Activated T-cell treated with anti-CD3 and anti-CD28 coated beads, Interleukin-2, amount 50 U/mL, for 1 hour (primary cell): ENCODE results near the gene JADE2.

Experiments
- DNase-seq: peaks from one replicate; pipeline ENCODE4 v3.0.0-alpha.2; 2020

Gene JADE2

DNA sequence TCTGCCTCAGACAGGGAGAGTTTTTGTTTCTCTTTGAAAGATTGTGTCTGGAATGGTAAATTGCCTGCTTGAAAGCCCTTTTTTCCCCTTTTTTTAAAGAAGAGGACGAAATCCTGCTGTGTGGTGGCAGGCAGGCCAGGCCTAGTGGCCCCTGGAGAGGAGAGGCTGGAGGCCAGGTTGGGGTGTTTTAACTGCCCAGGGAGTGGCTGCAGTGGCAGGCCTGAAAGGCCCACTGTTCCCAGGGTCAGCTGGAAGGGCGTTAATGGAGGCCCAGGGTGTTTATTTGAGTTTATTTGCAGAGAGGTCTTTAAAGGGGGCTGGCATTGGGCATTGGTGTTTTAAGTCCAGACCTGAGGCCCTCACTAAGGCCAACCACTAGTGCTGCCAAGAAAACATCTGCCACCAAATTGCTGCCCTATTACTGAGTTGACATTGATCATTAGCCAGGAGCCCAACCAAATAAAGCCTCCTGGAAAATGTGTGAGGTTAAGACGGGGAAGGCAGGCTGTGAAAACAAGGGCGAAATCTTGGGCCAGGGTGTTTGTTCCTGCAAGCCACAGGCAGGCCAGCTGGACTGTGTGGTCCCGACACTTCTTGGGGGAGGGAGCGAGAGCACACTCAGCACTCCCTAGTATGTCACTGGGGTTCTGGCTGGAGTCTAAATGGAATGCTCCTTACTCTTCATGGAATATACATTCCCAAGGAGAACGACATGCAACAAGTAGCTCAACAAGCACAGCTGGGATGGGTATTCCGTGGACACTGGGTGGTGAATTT is 5.0 kb downstream of the JADE2 start:
- DNase-seq: no peak

DNA sequence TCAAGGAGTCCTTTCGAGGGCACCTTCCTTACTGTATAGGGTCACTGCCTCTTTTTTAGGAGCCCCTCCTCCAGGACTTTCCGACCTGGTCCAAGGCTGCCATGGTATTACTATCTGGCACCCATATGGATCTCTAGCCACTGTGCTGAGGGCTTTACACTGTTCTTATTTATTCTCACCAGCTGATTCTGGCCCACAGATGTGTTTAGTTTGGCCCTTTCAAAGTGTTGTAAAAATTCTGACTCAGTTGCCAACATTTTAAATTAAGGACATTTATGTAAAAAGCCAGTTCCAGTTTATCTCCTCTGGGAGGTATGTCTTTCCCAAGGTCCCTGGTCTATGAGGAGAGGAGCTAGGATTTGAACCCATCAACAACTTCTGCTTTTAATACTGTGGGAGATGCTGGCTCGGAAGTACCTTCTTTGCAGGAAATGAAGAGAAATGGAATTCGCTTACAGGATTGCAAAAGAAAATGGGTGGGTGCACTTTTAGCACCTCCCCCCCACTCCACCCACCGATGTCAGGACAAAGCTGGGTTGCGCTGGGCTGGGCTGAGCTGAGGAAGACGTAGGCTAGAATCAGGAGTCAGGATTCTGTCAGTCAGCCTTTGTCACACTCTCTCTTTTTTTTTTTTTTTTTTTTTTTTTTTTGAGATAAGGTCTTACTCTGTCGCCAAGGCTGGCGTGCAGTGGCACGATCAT is 7.8 kb downstream of the JADE2 start:
- DNase-seq: no peak

DNA sequence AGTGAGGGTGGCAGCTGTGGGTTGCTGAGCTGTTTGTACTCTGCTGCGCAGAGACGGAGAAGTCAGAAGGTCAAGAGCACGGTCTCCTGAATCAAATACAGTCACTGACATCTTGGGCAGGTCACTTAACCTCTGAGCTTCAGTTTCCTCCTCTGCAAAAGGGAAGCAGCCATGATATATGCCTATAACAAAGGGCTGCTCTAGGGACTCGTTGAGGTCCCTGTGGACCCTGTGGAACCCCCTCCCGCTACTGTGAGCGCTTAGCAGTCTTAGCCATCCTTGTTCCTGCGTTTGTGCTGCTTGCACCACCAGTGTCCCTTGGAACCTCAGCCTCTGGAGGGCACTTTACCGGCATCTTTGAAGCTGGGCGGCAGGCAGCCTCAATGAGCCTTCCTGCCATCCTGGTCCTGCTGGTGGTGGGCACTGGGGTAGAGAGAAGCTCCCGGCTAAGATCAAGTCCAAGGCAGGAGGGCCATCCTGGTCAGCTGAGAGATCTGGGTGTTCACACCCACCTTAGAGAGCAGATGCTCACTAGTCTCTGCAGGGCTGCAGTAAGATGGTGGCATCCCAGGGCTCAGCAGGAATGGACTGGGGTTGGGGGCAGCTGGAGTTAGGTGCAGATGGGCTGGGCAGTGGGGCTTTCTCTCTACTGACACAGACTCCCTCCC is 8.7 kb downstream of the JADE2 start:
- no peak for DNase-seq

DNA sequence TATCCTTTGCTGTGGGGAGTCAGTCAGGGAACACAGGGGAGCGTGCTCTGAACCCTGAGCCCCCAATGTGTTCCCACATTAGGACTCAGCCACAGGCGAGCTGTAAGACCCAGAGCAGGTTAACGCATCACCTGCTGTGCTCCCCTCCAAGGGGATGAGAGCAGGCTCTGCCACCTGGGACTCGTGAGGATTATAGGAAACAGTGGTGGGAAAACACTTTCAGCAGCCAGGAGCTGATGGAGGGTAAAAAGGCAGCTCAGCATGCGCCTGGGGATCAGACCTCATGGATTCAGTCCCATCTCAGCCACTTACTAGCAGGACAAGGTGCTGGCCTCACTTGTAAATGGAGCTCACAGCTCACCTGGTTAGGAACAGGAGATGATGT is 9.2 kb downstream of the JADE2 start:
- no peak for DNase-seq

DNA sequence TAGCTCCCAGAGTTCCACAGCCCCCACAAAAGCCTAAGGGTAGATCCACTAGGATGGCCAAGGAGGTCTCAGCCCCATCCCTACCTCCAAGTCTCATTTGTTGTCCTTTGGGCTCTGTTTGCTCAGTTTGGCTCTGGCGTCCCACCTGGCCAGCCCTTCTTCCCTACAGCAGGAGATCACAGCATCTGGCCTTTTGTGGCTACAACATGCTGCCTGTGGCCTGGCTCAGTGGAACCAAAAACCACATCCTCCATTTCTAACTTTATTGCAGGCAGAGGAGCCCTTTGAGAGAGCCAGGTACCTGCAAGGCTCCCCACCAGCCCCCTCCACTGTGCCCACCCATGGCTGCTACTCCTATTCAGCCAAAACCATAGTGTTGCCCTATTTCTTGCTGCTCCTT is 11.4 kb downstream of the JADE2 start:
- DNase-seq: no peak

DNA sequence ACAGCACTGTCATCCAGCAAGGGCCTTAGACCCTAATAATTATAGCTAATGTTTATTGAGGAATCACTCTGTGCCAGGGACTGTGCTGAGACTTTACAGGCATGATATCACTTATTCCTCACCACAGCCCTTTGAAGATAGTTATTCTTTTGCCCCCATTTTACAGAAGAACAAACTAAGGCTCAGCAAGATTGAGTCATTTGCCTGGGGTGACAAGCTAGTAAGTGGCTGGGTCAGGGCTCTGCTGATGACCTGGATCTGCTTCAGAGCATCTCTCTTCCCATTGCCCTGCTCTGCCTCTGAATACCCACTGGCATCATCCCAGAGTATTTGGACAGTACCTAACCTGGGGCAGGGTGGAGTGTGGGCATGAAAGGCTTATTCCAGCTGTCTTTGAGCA is 11.8 kb downstream of the JADE2 start:
- DNase-seq: no peak

DNA sequence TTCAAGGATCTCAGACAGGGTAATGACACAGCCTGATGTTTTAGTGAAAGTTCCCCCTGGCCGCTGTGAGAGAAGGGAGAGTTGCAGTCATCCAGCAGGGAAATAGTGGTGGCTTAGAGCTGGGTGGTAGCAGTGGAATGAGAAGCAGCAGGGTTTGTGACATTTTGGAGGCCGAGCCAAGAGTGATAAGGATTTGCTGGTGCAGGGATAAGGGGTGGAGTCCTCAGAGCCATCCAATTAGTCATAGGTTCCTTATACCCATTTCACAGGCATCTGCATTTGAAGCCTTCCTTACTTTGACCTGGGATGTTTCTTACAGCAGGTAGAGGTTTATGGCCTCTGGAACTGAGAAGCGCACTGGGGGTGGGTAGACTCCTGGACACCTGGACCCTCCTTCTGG is 12.8 kb downstream of the JADE2 start:
- DNase-seq: no peak

DNA sequence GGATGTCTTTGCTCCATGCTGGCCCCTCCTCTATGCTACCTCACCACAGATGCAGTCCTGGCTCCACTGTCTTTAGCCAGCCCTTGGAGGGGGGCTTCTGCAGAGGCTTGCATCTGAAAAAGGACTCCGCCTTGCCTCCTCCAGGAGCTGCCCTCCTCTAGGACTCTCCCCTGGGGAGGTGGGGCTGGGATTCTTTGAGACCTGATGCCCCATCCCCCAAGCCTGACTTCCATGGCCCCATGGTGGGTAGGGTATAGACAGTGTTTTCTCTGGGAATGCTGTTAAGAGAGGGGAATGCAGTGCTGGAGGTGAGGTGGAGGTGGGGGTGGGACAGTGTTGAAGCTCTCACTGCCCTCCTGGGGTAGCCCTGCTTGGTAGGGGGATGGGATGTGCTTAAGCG is 14.3 kb downstream of the JADE2 start:
- DNase-seq: no peak

DNA sequence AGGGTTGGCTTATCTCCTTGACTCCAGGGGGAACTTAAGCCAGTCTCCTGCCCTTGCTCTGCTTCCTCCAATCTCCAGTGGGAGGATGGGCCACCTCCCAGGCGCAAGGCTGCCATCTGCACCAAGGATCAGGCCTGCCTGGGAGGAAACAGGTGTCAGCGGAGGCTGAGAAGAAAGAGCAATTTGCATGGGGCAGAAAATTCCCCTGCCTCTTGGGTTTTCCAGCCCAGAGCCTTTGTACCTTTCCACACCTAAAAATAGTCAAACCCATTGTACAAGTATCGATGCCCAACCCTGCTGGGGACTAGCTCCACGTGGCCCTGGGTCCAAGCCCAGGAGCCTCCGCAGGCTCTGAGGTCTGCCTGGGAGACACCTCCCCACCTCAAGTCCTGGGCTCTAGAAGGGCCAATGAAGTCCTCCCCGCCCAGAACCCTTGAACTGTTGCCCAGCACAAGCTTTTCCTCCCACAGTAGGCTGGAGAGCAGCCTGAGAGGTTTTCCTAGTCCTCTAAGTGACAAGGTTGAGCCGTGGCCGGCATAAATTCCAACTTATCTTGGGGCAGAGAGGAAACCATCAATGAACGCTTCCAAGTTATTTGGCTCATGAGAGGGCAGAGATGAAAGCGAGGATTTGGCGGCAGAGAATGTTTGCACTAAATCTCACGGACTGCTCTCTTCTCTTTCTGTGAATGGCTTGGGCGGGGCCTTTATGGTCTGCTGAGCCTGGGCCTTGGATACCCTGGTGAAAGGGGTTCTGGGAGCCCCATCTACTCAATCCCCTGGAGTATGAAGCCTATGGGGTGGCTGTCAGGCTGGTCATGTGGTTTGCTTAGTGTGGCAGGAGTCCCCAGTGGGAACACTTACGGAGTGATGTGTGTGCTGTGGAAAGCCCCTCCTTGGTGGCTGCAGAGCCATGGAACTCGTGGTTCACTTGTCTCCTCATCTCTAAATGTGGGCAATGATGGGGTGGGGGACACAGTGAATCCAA is 15.6 kb downstream of the JADE2 start:
- no peak for DNase-seq

DNA sequence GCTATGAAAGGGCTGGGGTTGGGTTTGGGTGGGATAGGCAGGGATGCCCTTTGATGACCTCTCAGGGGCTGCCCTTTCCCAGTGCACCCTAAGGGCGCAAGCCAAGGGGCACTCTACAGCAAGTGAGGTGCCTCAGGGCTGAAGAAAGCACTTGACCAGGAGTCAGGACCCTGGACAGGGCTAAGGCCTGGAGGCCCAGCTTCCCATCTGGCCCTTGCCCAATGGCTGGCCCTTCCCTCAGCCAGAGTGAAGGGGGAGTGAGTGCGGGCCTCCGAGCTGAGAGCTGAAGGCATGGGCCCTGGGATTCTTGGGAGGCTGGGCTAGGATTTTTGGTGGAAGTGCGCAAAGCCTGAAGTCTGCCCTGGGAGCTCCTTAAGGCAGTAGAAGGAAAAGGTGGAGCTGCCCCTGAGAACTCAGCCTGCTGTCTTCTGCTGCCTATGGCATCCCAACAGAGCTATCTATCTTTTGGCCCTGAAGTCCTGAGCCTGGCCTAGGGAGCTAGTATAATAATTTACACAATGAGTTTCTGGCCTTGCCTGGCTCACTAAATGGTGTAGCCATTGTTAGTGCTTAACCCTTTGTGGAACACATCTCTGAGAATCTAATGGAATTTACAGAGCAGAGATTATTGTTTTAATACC is 16.4 kb downstream of the JADE2 start:
- DNase-seq: no peak

DNA sequence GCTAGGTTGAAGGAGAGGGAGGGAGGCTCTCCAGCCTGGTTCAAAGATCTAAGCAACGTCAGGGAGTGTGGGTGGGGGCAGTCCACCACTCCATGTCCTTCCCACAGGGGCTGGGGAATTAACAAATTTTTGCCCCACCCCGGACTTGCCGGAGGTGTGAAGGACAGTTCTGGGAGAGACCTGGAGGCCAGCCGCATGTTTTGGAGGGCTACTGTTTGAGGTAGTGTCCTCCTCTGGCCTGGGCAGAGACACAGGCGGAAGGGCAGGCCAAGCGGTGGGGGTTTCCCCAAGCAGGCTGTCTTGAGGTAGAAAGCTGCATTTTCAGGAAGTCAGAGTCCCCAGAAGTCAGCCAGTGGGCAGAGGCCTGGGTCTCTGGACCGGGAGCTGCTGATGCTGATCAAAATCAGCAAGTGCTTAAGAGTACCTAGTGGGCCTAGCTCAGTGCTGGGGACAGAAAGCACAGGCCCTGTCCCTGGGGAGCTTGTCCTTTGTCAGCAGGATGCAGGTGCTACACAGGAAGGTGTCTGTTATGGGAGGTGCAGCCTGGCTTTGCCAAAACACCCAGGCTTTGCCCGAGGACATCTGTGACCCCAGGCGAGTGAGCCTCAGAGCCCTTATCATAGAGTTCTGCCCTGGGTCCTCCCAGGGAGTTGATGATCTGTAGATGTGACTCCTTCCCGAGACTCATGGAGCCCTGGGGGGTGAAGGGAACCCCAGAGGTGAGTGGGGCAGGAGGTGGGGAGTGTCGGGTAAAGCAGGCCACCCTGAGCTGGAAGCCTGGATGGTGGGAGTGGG is 18.5 kb downstream of the JADE2 start:
- no peak for DNase-seq

DNA sequence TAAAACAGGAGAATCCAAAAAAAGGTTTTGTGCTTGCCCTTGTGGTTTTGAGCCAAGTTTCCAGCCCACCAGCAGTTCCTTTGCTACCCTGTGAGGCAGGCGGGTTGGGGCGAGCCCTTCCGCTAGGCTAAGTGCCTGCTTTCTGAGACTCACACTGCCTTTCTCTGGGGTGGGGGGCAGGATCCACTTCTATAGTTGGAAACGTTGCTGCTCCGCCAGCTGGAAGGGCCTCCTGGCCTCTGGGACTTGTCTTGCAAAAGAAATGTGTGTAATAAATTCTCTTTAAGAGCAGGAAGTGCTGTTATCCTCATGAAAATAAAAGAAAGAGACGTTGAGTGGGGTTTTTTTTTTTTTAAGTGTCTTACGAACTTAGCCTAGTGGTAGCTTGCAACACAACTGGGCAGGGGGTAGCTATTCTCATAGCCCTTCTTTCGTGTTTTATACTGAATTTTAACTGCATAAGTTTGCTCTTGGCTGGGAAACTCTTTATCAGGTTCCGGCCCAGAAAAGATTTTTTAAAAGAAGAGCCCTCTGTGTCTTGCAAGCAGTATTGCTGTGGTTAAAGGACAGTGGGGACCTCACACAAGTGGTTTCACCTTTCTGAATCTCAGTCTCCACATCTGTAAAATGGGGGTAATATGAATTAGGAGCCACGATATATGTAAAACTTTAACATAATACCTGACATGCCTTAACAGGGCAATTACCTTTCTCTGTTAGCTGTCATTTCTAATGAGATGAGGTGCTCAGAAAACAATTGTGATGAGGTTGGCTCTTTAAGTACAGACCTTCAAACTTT is 19.8 kb downstream of the JADE2 start:
- no peak for DNase-seq

DNA sequence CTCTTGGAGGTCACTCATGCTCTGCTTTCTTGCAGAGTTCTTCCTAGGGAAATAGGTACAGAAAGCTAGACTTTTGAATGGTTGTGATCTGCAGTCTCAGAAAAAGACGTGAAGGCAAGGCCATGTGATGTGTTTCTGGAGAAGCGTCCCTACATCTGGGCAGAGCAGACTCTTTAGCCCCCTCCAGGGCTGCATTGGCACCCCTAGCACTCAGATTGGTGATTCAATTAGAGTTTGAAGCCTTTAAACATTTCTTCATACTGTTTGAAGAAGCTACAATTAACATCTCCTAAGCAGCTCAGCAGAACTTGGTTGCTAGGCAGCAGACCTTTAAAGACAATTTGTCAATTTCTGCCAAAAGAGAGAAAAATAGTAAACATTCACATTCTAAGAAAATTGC is 21.6 kb downstream of the JADE2 start:
- no peak for DNase-seq

DNA sequence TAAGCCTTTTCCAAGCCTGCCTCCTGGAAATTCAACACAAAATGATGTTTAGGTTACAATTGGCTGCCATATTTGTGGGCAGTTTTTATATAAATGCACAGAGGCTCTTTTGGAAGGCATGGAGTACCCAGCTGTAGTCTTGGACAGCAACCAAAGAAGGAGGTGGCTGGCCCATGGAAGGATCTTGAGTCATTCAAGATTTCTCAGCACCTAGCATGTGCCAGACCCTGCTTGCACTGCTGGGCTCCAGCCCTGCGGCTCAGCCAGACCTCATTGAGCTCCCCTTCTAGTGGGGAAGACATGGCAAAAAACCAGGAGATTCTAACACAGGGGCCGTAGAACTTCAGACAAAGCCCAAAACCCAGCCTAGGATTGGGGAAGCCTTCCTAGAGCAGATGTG is 22.1 kb downstream of the JADE2 start:
- DNase-seq: no peak

DNA sequence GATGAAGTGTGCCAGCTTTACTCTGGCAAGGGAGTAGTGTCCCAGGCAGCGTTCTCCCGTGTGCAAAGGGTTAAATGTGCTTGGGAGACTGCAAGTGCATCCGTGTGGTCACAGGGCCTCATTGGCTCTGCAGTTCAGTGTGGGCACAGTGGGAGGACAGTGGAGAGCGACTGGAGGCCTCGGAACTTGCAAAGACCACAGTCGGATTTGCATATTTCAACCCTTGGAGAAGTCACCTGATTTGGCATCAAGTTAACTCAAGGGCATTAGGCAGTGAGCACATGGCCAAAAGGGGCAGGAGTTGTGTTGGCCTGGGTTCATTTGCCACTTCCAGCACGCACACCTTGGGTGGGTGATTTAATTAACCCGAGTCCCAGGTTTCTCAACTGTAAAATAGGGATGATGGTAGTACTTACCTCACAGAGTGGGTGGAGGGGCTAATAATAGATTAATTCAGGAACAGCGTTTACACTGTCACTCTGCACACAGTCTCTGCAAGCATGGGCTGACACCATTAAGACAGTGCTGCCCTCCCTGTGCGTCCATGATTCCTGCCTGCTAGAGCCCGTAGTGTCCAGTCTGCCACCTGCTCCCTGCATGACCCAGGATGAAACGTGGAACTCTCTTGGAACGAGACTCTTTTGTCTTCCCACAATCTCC is 22.7 kb downstream of the JADE2 start:
- no peak for DNase-seq

DNA sequence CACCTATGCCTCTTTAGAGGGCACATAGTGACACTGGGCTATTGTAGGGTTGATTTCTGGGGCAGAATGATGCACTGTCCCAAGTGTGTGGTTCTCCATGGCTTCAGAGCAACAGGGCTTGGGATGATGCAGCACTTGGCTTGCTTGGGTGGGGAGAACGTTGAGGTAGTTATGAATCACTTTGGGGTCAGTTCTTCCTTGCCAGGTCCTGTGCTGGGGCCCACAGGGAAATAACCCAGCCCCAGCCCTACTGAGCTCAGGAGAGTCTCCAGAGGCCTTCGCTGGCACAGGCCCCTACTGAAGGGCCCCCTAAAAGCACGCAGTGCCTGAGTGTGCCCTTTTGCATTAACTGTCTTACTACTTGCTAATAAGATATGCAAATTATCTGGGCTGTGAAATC is 24.2 kb downstream of the JADE2 start:
- no peak for DNase-seq

DNA sequence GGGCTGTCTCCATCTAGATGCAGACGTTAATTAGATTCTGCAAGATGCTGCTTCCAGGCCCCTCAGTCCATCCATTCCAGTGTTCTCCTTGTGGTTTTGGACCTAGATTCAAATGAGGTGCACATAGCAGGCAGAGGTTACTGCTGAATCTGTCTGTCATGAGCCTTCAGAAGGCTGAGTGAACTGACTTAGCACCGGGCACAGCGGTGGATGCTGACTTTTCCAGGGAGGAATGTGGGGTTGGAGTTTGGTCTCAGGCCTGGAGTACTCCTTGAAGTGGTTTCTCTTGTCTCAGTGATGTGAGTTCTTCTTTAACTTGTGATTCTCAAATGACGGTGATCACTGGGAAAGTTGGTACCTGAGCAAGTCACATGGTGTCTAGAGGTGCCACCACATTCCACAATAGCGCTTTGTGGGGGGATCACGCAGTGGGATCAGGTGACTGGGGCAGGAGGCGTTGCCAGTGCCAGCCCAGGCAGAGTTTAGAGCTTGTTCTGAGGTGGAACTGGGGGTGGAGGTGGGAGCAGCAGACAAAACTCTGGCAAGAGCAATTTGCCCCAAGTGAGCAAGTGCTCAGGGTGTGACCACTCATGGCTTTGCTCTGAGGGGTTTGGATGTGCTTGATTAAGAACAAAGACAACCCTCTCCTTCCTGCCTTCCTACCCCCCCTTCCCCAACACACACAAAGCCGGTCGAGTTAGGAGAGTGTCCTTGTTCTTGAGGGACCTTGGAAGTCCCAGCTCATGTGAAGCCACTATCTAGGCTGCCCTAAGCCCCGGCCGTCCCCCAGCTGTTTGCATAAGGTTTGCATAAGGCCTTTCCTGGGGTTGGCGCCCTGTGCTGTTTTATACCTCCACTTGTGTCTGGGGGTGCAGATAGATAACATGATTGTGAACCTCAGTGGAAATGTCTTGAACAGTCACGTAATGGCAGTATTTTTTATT is 25.1 kb downstream of the JADE2 start:
- no peak for DNase-seq

DNA sequence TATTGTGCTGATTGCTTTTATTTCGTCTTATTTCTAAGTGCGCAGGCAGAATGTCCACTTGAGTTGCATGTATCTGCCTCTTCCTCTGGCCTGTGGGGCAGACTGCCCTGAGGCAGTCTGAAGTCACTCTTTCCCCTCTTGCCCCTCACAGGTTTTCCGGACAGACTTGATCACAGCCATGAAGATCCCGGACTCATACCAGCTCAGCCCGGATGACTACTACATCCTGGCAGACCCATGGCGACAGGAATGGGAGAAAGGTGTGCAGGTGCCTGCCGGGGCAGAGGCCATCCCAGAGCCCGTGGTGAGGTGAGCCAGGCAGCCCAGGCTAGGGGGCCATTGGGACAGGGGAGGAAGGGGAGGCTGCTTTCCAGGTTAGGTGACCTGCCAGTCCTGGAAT is 26.4 kb downstream of the JADE2 start:
- no peak for DNase-seq

DNA sequence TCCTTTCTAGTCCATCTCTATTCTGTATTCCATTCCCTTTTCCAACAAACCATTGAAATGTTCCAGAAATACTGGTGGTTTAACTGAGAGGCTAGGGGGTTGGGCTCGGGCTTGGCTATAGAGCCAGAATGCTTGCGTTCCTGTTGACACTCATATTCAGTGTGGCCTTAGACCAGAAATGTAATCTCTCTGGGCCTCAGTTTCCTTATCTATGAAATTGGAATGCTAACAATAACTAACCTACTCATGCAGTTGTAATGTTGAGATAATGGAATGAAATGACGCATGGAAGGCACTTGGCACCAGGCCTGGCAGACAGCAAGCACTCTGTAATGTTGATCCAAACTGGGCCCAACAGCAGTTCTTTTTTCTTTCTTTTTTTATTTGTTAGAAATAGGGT is 26.8 kb downstream of the JADE2 start:
- no peak for DNase-seq
